CD1c-positive myeloid dendritic cell (primary cell): ENCODE data around the gene SMYD2.

ENCODE experiments used
- DNase-seq: peaks from one replicate; pipeline ENCODE4 v3.0.0-alpha.2; 2016; ENCODE audit errors: extremely low spot score

SMYD2 gene

GRCh38 chr1:214329470-214330220, 48.7 kb downstream of the SMYD2 start:
- DNase-seq: no peak

- no peak for DNase-seq
Observed at GRCh38 chr1:214330222-214330621, 49.3 kb downstream of the SMYD2 start.

GRCh38 chr1:214330715-214331114, 49.8 kb downstream of the SMYD2 start:
- no peak for DNase-seq

GRCh38 chr1:214331180-214331579, 50.2 kb downstream of the SMYD2 start:
- no peak for DNase-seq

GRCh38 chr1:214331827-214332423, 51.0 kb downstream of the SMYD2 start:
- DNase-seq: peak; percentile 63

- DNase-seq: peak; percentile 32
Observed at GRCh38 chr1:214332946-214333798, 52.2 kb downstream of the SMYD2 start.

GRCh38 chr1:214335567-214335966, 54.6 kb downstream of the SMYD2 start:
- DNase-seq: no peak

- DNase-seq: no peak
Observed at GRCh38 chr1:214337015-214337414, 56.1 kb downstream of the SMYD2 start.

- DNase-seq: no peak
Observed at GRCh38 chr1:214337511-214337910, 56.6 kb downstream of the SMYD2 start.

GRCh38 chr1:214338212-214338611, 57.3 kb downstream of the SMYD2 start:
- DNase-seq: no peak

GRCh38 chr1:214341459-214341858, 60.5 kb downstream of the SMYD2 start:
- DNase-seq: no peak

GRCh38 chr1:214341932-214342331, 61.0 kb downstream of the SMYD2 start:
- no peak for DNase-seq

- no peak for DNase-seq
Observed at GRCh38 chr1:214342525-214342924, 61.6 kb downstream of the SMYD2 start.

GRCh38 chr1:214344897-214345296, 63.9 kb downstream of the SMYD2 start:
- DNase-seq: no peak

GRCh38 chr1:214349008-214349407, 68.0 kb downstream of the SMYD2 start:
- DNase-seq: no peak

- no peak for DNase-seq
Observed at GRCh38 chr1:214349781-214350180, 68.8 kb downstream of the SMYD2 start.

GRCh38 chr1:214351551-214352277, 70.8 kb downstream of the SMYD2 start:
- no peak for DNase-seq

GRCh38 chr1:214352838-214353237, 71.9 kb downstream of the SMYD2 start:
- no peak for DNase-seq

- DNase-seq: no peak
Observed at GRCh38 chr1:214354440-214355148, 73.6 kb downstream of the SMYD2 start.

- no peak for DNase-seq
Observed at GRCh38 chr1:214360116-214360515, 79.2 kb downstream of the SMYD2 start.

- peak; percentile 14 for DNase-seq
Observed at GRCh38 chr1:214360525-214361164, 79.7 kb downstream of the SMYD2 start.
